WTC11 (cell line): ENCODE measurements around the gene KHDC4. TPM values are rescaled to one million over a fixed set of nuclear protein-coding genes. Genes with fewer than 3 reads are reported as not detected.

Source experiments
- ATAC-seq: fragments of 200-7000 bp; cut with Tn5 transposase; 2 replicates; pipeline ENCODE4 v1.10.0; 2021; ENCODE audit warnings: mild to moderate bottlenecking, moderate library complexity
- CTCF ChIA-PET: fragments of 300-600 bp; sonication (Branson Sonifier 250); formaldehyde crosslinking; loops from one replicate; lab custom pipeline; 2021; ENCODE audit warnings: antibody characterized with exemption; lab: Charles Lee
- POLR2A ChIA-PET: fragments of 350-600 bp; sonication (Branson Sonifier 250); formaldehyde crosslinking; loops from one replicate; lab custom pipeline; 2021; ENCODE audit warnings: antibody characterized with exemption; lab: Charles Lee
- DNase-seq: peaks from one replicate; pipeline ENCODE4 v3.0.0; 2021; ENCODE audit warnings: low spot score
- H3K27ac Mint-ChIP-seq: 2 replicates; pipeline ENCODE4 v1.8.0; 2021; ENCODE audit warnings: mixed read lengths
- H3K27me3 Mint-ChIP-seq: 2 replicates; pipeline ENCODE4 v1.8.0; 2021; ENCODE audit warnings: low read depth, mild to moderate bottlenecking, moderate library complexity, mixed read lengths
- H3K36me3 Mint-ChIP-seq: 2 replicates; pipeline ENCODE4 v1.8.0; 2021; ENCODE audit warnings: mixed read lengths
- H3K4me1 Mint-ChIP-seq: 2 replicates; pipeline ENCODE4 v1.8.0; 2022; ENCODE audit warnings: mixed read lengths
- H3K4me3 Mint-ChIP-seq: 2 replicates; pipeline ENCODE4 v1.8.0; 2021; ENCODE audit warnings: mild to moderate bottlenecking, moderate library complexity, mixed read lengths
- H3K9me3 Mint-ChIP-seq: 2 replicates; pipeline ENCODE4 v1.8.0; 2021; ENCODE audit warnings: mixed read lengths
- CBFB ChIP-seq: sonication (generic); formaldehyde crosslinking; IDR thresholded peaks from 2 replicates; pipeline ENCODE4 v1.8.1; 2022; ENCODE audit warnings: mild to moderate bottlenecking, low read depth, missing genetic modification reagents
- ELF4 ChIP-seq: sonication (generic); formaldehyde crosslinking; IDR thresholded peaks from 2 replicates; pipeline ENCODE4 v1.8.1; 2022; ENCODE audit warnings: low read depth, mild to moderate bottlenecking, moderate library complexity, missing genetic modification reagents
- EMX1 ChIP-seq: fragments of 250-450 bp; sonication (Bioruptor Pico); IDR thresholded peaks from 2 replicates; pipeline ENCODE4 v1.8.0; 2021; ENCODE audit warnings: mild to moderate bottlenecking
- TEAD4 ChIP-seq: sonication (generic); formaldehyde crosslinking; IDR thresholded peaks from 2 replicates; pipeline ENCODE4 v1.8.0; 2022; ENCODE audit warnings: mild to moderate bottlenecking, missing genetic modification reagents
- ZNF138 ChIP-seq: sonication (generic); formaldehyde crosslinking; conservative IDR thresholded peaks from 2 replicates; pipeline ENCODE4 v1.8.1; 2022; ENCODE audit warnings: mild to moderate bottlenecking, moderate library complexity, missing genetic modification reagents
- ZNF219 ChIP-seq: sonication (generic); formaldehyde crosslinking; IDR thresholded peaks from 2 replicates; pipeline ENCODE4 v1.8.0; 2023; ENCODE audit warnings: missing genetic modification reagents, mild to moderate bottlenecking, borderline replicate concordance
- ZNF232 ChIP-seq: sonication (generic); formaldehyde crosslinking; IDR thresholded peaks from 2 replicates; pipeline ENCODE4 v1.8.0; 2022; ENCODE audit warnings: mild to moderate bottlenecking, missing genetic modification reagents
- ZNF396 ChIP-seq: fragments of 250-450 bp; sonication (Bioruptor Pico); IDR thresholded peaks from 2 replicates; pipeline ENCODE4 v1.8.0; 2021; ENCODE audit warnings: mild to moderate bottlenecking, moderate library complexity, borderline replicate concordance
- ZNF416 ChIP-seq: fragments of 250-450 bp; sonication (Bioruptor Pico); IDR thresholded peaks from 2 replicates; pipeline ENCODE4 v1.9.0; 2021; ENCODE audit warnings: mild to moderate bottlenecking, inconsistent platforms
- total RNA-seq: library from RNA; stranded (reverse); gene quantifications from 3 replicates; pipeline ENCODE4 v1.2.3, GENCODE V29; 2021
- TF ChIP-seq, protein P1 (sequence below): sonication (generic); formaldehyde crosslinking; IDR thresholded peaks from 2 replicates; pipeline ENCODE4 v1.8.1; 2022; ENCODE audit warnings: low read depth, missing genetic modification reagents, borderline replicate concordance
- TF ChIP-seq, protein P2 (sequence below): sonication (generic); formaldehyde crosslinking; IDR thresholded peaks from 2 replicates; pipeline ENCODE4 v1.8.1; 2023; ENCODE audit warnings: mild to moderate bottlenecking, missing genetic modification reagents, borderline replicate concordance
- TF ChIP-seq, protein P3 (sequence below): sonication (generic); formaldehyde crosslinking; IDR thresholded peaks from 2 replicates; pipeline ENCODE4 v1.8.1; 2023; ENCODE audit warnings: mild to moderate bottlenecking, missing genetic modification reagents, moderate library complexity
- TF ChIP-seq, protein P4 (sequence below): sonication (generic); formaldehyde crosslinking; IDR thresholded peaks from 2 replicates; pipeline ENCODE4 v1.8.0; 2022; ENCODE audit warnings: mild to moderate bottlenecking, missing genetic modification reagents
- TF ChIP-seq, protein P5 (sequence below): sonication (generic); formaldehyde crosslinking; IDR thresholded peaks from 2 replicates; pipeline ENCODE4 v1.8.1; 2023; ENCODE audit warnings: mild to moderate bottlenecking, missing genetic modification reagents
- TF ChIP-seq, protein P6 (sequence below): fragments of 250-450 bp; sonication (Bioruptor Pico); IDR thresholded peaks from 2 replicates; pipeline ENCODE4 v1.9.0; 2021; ENCODE audit warnings: moderate library complexity, mild to moderate bottlenecking, inconsistent platforms, borderline replicate concordance
- TF ChIP-seq, protein P7 (sequence below): sonication (generic); formaldehyde crosslinking; conservative IDR thresholded peaks from 2 replicates; pipeline ENCODE4 v1.8.1; 2022; ENCODE audit warnings: mild to moderate bottlenecking, missing genetic modification reagents

KHDC4 gene
- total RNA-seq, 1 experiment from 2014 or later: 64.4 TPM

DNA sequence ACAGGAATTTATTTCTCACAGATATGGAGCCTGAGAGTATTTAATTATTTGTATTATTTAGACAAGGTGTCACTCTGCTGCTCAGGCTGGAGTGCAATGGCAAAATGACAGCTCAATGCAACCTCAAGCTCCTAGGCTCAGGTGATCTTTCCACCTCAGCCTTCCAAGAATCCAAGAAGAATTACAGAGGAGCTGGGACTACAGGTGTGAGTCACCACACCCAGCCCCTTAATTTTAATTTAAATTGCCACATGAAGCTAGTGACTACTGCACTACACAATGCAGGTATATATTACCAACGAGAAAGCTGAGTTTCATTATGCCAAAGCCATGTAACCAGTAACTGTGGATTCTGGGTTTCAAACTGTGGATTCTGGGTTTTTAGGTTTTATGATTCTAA, 2.1 kb downstream of the KHDC4 start:
- Mint-ChIP-seq H3K4me3 (peak overlapping the region; percentile 45), H3K9me3 (no peaks in the 10 kb centered on the region)
- TF ChIP-seq, protein P1, sequence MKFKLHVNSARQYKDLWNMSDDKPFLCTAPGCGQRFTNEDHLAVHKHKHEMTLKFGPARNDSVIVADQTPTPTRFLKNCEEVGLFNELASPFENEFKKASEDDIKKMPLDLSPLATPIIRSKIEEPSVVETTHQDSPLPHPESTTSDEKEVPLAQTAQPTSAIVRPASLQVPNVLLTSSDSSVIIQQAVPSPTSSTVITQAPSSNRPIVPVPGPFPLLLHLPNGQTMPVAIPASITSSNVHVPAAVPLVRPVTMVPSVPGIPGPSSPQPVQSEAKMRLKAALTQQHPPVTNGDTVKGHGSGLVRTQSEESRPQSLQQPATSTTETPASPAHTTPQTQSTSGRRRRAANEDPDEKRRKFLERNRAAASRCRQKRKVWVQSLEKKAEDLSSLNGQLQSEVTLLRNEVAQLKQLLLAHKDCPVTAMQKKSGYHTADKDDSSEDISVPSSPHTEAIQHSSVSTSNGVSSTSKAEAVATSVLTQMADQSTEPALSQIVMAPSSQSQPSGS (CRISPR knock-in tag): no peak
- no peak for TF ChIP-seq ZNF416 (CRISPR knock-in tag)
- TF ChIP-seq, protein P2, sequence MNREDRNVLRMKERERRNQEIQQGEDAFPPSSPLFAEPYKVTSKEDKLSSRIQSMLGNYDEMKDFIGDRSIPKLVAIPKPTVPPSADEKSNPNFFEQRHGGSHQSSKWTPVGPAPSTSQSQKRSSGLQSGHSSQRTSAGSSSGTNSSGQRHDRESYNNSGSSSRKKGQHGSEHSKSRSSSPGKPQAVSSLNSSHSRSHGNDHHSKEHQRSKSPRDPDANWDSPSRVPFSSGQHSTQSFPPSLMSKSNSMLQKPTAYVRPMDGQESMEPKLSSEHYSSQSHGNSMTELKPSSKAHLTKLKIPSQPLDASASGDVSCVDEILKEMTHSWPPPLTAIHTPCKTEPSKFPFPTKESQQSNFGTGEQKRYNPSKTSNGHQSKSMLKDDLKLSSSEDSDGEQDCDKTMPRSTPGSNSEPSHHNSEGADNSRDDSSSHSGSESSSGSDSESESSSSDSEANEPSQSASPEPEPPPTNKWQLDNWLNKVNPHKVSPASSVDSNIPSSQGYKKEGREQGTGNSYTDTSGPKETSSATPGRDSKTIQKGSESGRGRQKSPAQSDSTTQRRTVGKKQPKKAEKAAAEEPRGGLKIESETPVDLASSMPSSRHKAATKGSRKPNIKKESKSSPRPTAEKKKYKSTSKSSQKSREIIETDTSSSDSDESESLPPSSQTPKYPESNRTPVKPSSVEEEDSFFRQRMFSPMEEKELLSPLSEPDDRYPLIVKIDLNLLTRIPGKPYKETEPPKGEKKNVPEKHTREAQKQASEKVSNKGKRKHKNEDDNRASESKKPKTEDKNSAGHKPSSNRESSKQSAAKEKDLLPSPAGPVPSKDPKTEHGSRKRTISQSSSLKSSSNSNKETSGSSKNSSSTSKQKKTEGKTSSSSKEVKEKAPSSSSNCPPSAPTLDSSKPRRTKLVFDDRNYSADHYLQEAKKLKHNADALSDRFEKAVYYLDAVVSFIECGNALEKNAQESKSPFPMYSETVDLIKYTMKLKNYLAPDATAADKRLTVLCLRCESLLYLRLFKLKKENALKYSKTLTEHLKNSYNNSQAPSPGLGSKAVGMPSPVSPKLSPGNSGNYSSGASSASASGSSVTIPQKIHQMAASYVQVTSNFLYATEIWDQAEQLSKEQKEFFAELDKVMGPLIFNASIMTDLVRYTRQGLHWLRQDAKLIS (CRISPR knock-in tag): no peak
- no peak for TF ChIP-seq ZNF396 (CRISPR knock-in tag)
- no peak for TF ChIP-seq ZNF138
- no peak for TF ChIP-seq ELF4 (CRISPR knock-in tag)
- TF ChIP-seq ZNF219 (CRISPR knock-in tag): no peak
- no peak for TF ChIP-seq ZNF232 (CRISPR knock-in tag)
- TF ChIP-seq, protein P3, sequence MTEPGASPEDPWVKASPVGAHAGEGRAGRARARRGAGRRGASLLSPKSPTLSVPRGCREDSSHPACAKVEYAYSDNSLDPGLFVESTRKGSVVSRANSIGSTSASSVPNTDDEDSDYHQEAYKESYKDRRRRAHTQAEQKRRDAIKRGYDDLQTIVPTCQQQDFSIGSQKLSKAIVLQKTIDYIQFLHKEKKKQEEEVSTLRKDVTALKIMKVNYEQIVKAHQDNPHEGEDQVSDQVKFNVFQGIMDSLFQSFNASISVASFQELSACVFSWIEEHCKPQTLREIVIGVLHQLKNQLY (CRISPR knock-in tag): no peak
- TF ChIP-seq CBFB (CRISPR knock-in tag): no peak
- TF ChIP-seq, protein P4, sequence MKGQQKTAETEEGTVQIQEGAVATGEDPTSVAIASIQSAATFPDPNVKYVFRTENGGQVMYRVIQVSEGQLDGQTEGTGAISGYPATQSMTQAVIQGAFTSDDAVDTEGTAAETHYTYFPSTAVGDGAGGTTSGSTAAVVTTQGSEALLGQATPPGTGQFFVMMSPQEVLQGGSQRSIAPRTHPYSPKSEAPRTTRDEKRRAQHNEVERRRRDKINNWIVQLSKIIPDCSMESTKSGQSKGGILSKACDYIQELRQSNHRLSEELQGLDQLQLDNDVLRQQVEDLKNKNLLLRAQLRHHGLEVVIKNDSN (CRISPR knock-in tag): no peak
- TF ChIP-seq, protein P5, sequence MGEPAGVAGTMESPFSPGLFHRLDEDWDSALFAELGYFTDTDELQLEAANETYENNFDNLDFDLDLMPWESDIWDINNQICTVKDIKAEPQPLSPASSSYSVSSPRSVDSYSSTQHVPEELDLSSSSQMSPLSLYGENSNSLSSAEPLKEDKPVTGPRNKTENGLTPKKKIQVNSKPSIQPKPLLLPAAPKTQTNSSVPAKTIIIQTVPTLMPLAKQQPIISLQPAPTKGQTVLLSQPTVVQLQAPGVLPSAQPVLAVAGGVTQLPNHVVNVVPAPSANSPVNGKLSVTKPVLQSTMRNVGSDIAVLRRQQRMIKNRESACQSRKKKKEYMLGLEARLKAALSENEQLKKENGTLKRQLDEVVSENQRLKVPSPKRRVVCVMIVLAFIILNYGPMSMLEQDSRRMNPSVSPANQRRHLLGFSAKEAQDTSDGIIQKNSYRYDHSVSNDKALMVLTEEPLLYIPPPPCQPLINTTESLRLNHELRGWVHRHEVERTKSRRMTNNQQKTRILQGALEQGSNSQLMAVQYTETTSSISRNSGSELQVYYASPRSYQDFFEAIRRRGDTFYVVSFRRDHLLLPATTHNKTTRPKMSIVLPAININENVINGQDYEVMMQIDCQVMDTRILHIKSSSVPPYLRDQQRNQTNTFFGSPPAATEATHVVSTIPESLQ (CRISPR knock-in tag): no peak
- TF ChIP-seq, protein P6, sequence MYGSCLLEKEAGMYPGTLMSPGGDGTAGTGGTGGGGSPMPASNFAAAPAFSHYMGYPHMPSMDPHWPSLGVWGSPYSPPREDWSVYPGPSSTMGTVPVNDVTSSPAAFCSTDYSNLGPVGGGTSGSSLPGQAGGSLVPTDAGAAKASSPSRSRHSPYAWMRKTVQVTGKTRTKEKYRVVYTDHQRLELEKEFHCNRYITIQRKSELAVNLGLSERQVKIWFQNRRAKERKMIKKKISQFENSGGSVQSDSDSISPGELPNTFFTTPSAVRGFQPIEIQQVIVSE: no peak
- no peak for TF ChIP-seq TEAD4 (CRISPR knock-in tag)
- TF ChIP-seq, protein P7, sequence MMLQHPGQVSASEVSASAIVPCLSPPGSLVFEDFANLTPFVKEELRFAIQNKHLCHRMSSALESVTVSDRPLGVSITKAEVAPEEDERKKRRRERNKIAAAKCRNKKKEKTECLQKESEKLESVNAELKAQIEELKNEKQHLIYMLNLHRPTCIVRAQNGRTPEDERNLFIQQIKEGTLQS (CRISPR knock-in tag): no peak
- TF ChIP-seq EMX1: no peak
- TF ChIP-seq, all 79 proteins: peak for 0
- H3K27me3 Mint-ChIP-seq: no peaks in the 10 kb centered on the region
- ChIA-PET CTCF (interaction anchor here (0.7 to 4.4 kb wide), 3 partner anchors 47 to 76 kb away, joined by 5 to 26 read pairs (median 5); no protein-coding TSS in a partner anchor), POLR2A (no interaction called here)
- H3K36me3 Mint-ChIP-seq: peaks cover 56% of the 10 kb centered on the region
- H3K27ac Mint-ChIP-seq: no peak overlapping the region
- DNase-seq (no peak), ATAC-seq (no peak)
- peaks cover 15% of the 10 kb centered on the region for H3K4me1 Mint-ChIP-seq
